ENCODE results near the gene RNF123. TPM values are rescaled to one million over a fixed set of nuclear protein-coding genes. Genes with fewer than 3 reads are reported as not detected.

Gene RNF123
- total RNA-seq, 1 experiment from 2014 or later = 71.9 TPM

- intact Hi-C loops (cut with micrococcal nuclease) = no loop called here
- POLR2A ChIA-PET = no interaction called here
Observed at GRCh38 chr3:49712631-49713317, 23.4 kb downstream of the RNF123 start.

GRCh38 chr3:49713336-49714105 is 24.2 kb downstream of the RNF123 start:
- intact Hi-C loops (cut with micrococcal nuclease) = no loop called here
- Histone ChIP-seq H3K4me2 (ENCODE audit: low read length) (no peak overlapping the region), H3K79me2 (ENCODE audit: insufficient read depth, low read length) (no peaks in the 10 kb centered on the region), H3K4me3 (replicated peaks in 1 of 2; ENCODE audit: low read depth in 1 of 2, low read length in 2 of 2) (no peak overlapping the region), H3K9ac (ENCODE audit: low read length) (no peak overlapping the region), H3K4me1 (ENCODE audit: control insufficient read depth in 1 of 2, insufficient read depth in 2 of 2, low read length in 2 of 2) (no peaks in the 10 kb centered on the region), H3K9me2 (ENCODE audit: insufficient read depth) (no peaks in the 10 kb centered on the region), H3K36me3 (ENCODE audit: control insufficient read depth in 1 of 2, insufficient read depth in 2 of 2, low read length in 2 of 2) (no peaks in the 10 kb centered on the region; a peak in 2 of 4 replicates), H3K9me3 (ENCODE audit: control insufficient read depth in 1 of 2, insufficient read depth in 1 of 2, low read depth in 1 of 2, low read length in 2 of 2) (no peaks in the 10 kb centered on the region), H2AFZ (ENCODE audit: low read depth, low read length, poor library complexity, severe bottlenecking) (no peak overlapping the region), H3K27ac (ENCODE audit: low read depth, low read length) (no peak overlapping the region; the same call in 1 of the 2 replicates), H3K27me3 (ENCODE audit: insufficient read depth, low read length) (no peaks in the 10 kb centered on the region), H4K20me1 (ENCODE audit: insufficient read depth) (no peaks in the 10 kb centered on the region)
- DNase-seq (ENCODE audit: low read depth, low spot score) (no peak), ATAC-seq (no peak)
- no TSS peak for BruUV-seq (replicated peaks)
- ChIA-PET POLR2A (no interaction called here), RAD21 (ENCODE audit: low non-redundant PET in 1 of 2, low total read pairs in 2 of 2, uncharacterized antibody in 2 of 2, unreplicated experiment in 2 of 2) (no interaction called here), CTCF (interaction anchor here (0.7 kb wide), 1 partner anchor 12 kb away, joined by 3 read pairs; no protein-coding TSS in a partner anchor)
- TF ChIP-seq EZH2phosphoT487 (IDR thresholded peaks at IDR 0.05; ENCODE audit: borderline replicate concordance) (no peak), REST (IDR thresholded peaks at IDR 0.05; ENCODE audit: low read depth) (no peak), EZH2 (IDR thresholded peaks at IDR 0.05) (no peak), EGR1 (IDR thresholded peaks at IDR 0.05; ENCODE audit: low read depth) (no peak), POLR2A (IDR thresholded peaks at IDR 0.05; ENCODE audit: borderline replicate concordance, extremely low read depth, insufficient read depth, insufficient read length) (no peak), JUND (IDR thresholded peaks at IDR 0.05) (no peak), ZBTB33 (IDR thresholded peaks at IDR 0.05; ENCODE audit: extremely low read depth, insufficient replicate concordance, low read length) (no peak)

More at GRCh38 chr3:49712631-49713317, 23.4 kb downstream of the RNF123 start:
- ATAC-seq (no peak), DNase-seq (ENCODE audit: low read depth, low spot score) (no peak)
- no peak overlapping the region for H3K27ac ChIP-seq (ENCODE audit: low read depth, low read length)
- H3K9me3 ChIP-seq (ENCODE audit: control insufficient read depth in 1 of 2, insufficient read depth in 1 of 2, low read depth in 1 of 2, low read length in 2 of 2) = no peaks in the 10 kb centered on the region
- ChIA-PET CTCF (interaction anchor here (0.7 kb wide), 1 partner anchor 11 kb away, joined by 3 read pairs; no protein-coding TSS in a partner anchor), RAD21 (ENCODE audit: low non-redundant PET in 1 of 2, low total read pairs in 2 of 2, uncharacterized antibody in 2 of 2, unreplicated experiment in 2 of 2) (no interaction called here)
- H4K20me1 ChIP-seq (ENCODE audit: insufficient read depth) = no peaks in the 10 kb centered on the region
- H3K4me3 ChIP-seq (replicated peaks in 1 of 2; ENCODE audit: low read depth in 1 of 2, low read length in 2 of 2) = no peak overlapping the region
- no peaks in the 10 kb centered on the region for H3K9me2 ChIP-seq (ENCODE audit: insufficient read depth)
- H3K79me2 ChIP-seq (ENCODE audit: insufficient read depth, low read length) = no peaks in the 10 kb centered on the region
- no peaks in the 10 kb centered on the region; a peak in 2 of 4 replicates for H3K36me3 ChIP-seq (ENCODE audit: control insufficient read depth in 1 of 2, insufficient read depth in 2 of 2, low read length in 2 of 2)
- H3K9ac ChIP-seq (ENCODE audit: low read length) = no peak overlapping the region
- no TSS peak for BruUV-seq (replicated peaks)
- no peaks in the 10 kb centered on the region for H3K27me3 ChIP-seq (ENCODE audit: insufficient read depth, low read length)
- no peak overlapping the region for H3K4me2 ChIP-seq (ENCODE audit: low read length)
- TF ChIP-seq POLR2AphosphoS5 (IDR thresholded peaks at IDR 0.05; ENCODE audit: low read depth, low read length) = 0 out of 2 replicates have a peak, but pooled peaks have one; percentile 18
- no peak for TF ChIP-seq ZNF274 (IDR thresholded peaks at IDR 0.05; ENCODE audit: low read depth, low read length)
- no peak for TF ChIP-seq ATF3 (IDR thresholded peaks at IDR 0.05)
- no peak overlapping the region for H2AFZ ChIP-seq (ENCODE audit: low read depth, low read length, poor library complexity, severe bottlenecking)
- no peaks in the 10 kb centered on the region for H3K4me1 ChIP-seq (ENCODE audit: control insufficient read depth in 1 of 2, insufficient read depth in 2 of 2, low read length in 2 of 2)

Measured in HCT116 (cell line).